A549 (cell line): ENCODE data around the gene TMEM218.

Experiments
- CTCF ChIP-seq: fragments of >200 bp; sonication (Bioruptor Twin); formaldehyde crosslinking; IDR thresholded peaks from 3 replicates; pipeline ENCODE4 v1.5.1; 2016
- EHMT2 ChIP-seq: fragments of 200-600 bp; sonication (generic); IDR thresholded peaks from 2 replicates; pipeline ENCODE4 v1.6.1; 2016; ENCODE audit warnings: antibody characterized with exemption, low read depth, mild to moderate bottlenecking, moderate library complexity
- EP300 ChIP-seq, 2 experiments: fragments of >200 bp; sonication (Bioruptor Twin); formaldehyde crosslinking; IDR thresholded peaks; 2 replicates in 1 of 2; 3 replicates in 1 of 2; pipeline ENCODE4 v1.6.1; 2016 to 2017
- MAFK ChIP-seq: fragments of 450-650 bp; IDR thresholded peaks from 2 replicates; pipeline ENCODE4 v1.6.1; 2014; ENCODE audit not compliant: partially characterized antibody
- MAX ChIP-seq: IDR thresholded peaks from 2 replicates; pipeline ENCODE4 v1.6.1; 2012

- TF ChIP-seq MAFK: no peak
- TF ChIP-seq EP300 (IDR thresholded peaks at IDR 0.05): no peak
- no peak for TF ChIP-seq MAX
- no peak for TF ChIP-seq CTCF
- no peak for TF ChIP-seq EHMT2
Measured at GRCh38 chr11:125123194-125123946, 11.9 kb upstream of the TMEM218 start.
